CD4-positive, alpha-beta T cell (primary cell): ENCODE measurements around the gene LRRC45. TPM values are rescaled to one million over a fixed set of nuclear protein-coding genes. Genes with fewer than 3 reads are reported as not detected.
"Not testable (repeated sequence)": the region's sequence is repeated elsewhere in the genome, so short reads cannot be mapped to it uniquely, and the experiment has no call there.

Experiments used
- ATAC-seq: fragments of 200-7000 bp; cut with Tn5 transposase; one replicate; pipeline ENCODE4 v1.10.0; 2022; ENCODE audit warnings: mild to moderate bottlenecking; ENCODE audit not compliant: poor library complexity
- CTCF ChIA-PET: fragments of 350-600 bp; sonication (Branson Sonifier 250); formaldehyde crosslinking; loops from one replicate; lab custom pipeline; 2021; ENCODE audit warnings: antibody characterized with exemption, inconsistent platforms; lab: Charles Lee
- POLR2A ChIA-PET: fragments of 350-600 bp; sonication (Branson Sonifier 250); formaldehyde crosslinking; loops from one replicate; lab custom pipeline; 2021; ENCODE audit warnings: antibody characterized with exemption, inconsistent platforms; lab: Charles Lee
- DNase-seq, 14 experiments: peaks; one replicate each; pipeline ENCODE4 v3.0.0-alpha.2; 2013 to 2020; ENCODE audit warnings: mixed read lengths in 2 of 14
- H3K27ac ChIP-seq, 2 donors: one replicate each; pipeline versions ENCODE4 v1.5.1 to v1.7.0; 2013; ENCODE audit warnings: low read length in 2 of 2, low read depth in 1 of 2, mild to moderate bottlenecking in 1 of 2
- H3K27me3 ChIP-seq, 2 experiments: 1 replicate in 1 of 2; 2 replicates in 1 of 2; pipeline versions ENCODE4 v1.6.1 to v1.7.0; 2013; ENCODE audit warnings: low read length in 2 of 2, control low read depth in 1 of 2, mild to moderate bottlenecking in 1 of 2, moderate library complexity in 1 of 2; ENCODE audit not compliant: insufficient read depth in 2 of 2, control insufficient read depth in 1 of 2
- H3K36me3 ChIP-seq: one replicate; pipeline ENCODE4 v1.6.1; 2013; ENCODE audit warnings: low read length, control low read depth; ENCODE audit not compliant: insufficient read depth
- H3K4me1 ChIP-seq: one replicate; pipeline ENCODE4 v1.6.1; 2013; ENCODE audit warnings: low read length, control low read depth; ENCODE audit not compliant: insufficient read depth
- H3K4me3 ChIP-seq: one replicate; pipeline ENCODE4 v1.5.1; 2013; ENCODE audit warnings: mild to moderate bottlenecking, low read length, moderate library complexity
- H3K9me3 ChIP-seq, 2 experiments: 1 replicate in 1 of 2; 2 replicates in 1 of 2; pipeline versions ENCODE4 v1.6.1 to v1.7.0; 2013; ENCODE audit warnings: low read length in 2 of 2, mild to moderate bottlenecking in 2 of 2, control low read depth in 1 of 2, moderate library complexity in 1 of 2; ENCODE audit not compliant: control insufficient read depth in 1 of 2, insufficient read depth in 1 of 2
- H3K27ac Mint-ChIP-seq: one replicate; pipeline ENCODE4 v1.8.0; 2020; ENCODE audit warnings: mixed read lengths
- H3K27me3 Mint-ChIP-seq: one replicate; pipeline ENCODE4 v1.8.0; 2021; ENCODE audit warnings: mixed read lengths
- H3K36me3 Mint-ChIP-seq: one replicate; pipeline ENCODE4 v1.8.0; 2021; ENCODE audit warnings: low read depth, mixed read lengths
- H3K4me1 Mint-ChIP-seq: one replicate; pipeline ENCODE4 v1.8.0; 2021; ENCODE audit warnings: low read depth, mixed read lengths
- H3K4me3 Mint-ChIP-seq: one replicate; pipeline ENCODE4 v1.8.0; 2020; ENCODE audit warnings: mild to moderate bottlenecking, mixed read lengths
- H3K9me3 Mint-ChIP-seq: one replicate; pipeline ENCODE4 v1.8.0; 2020; ENCODE audit warnings: mixed read lengths
- intact Hi-C, 2 experiments: fragments of 100-400 bp; cut with DNase I in 1 of 2; cut with micrococcal nuclease in 1 of 2; formaldehyde crosslinking; loops; one replicate each; pipeline versions ENCODE4 v1.15.1 to v1.9.0; 2023 to 2025; cut with DNase I, micrococcal nuclease
- total RNA-seq, 174 experiments: library from RNA in 2 of 174; stranded (reverse) in 2 of 174; gene quantifications; one replicate each; pipeline ENCODE4 v1.2.3 and lab custom pipeline; 2021 to 2026
- TF ChIP-seq, protein P1 (sequence below): fragments of 200-600 bp; IDR thresholded peaks from one replicate; pipeline ENCODE4 v1.8.0; 2022; ENCODE audit warnings: antibody characterized with exemption, mild to moderate bottlenecking

LRRC45 gene
- total RNA-seq, 2 experiments from 2014 or later = 17.7 to 17.9 TPM

DNA sequence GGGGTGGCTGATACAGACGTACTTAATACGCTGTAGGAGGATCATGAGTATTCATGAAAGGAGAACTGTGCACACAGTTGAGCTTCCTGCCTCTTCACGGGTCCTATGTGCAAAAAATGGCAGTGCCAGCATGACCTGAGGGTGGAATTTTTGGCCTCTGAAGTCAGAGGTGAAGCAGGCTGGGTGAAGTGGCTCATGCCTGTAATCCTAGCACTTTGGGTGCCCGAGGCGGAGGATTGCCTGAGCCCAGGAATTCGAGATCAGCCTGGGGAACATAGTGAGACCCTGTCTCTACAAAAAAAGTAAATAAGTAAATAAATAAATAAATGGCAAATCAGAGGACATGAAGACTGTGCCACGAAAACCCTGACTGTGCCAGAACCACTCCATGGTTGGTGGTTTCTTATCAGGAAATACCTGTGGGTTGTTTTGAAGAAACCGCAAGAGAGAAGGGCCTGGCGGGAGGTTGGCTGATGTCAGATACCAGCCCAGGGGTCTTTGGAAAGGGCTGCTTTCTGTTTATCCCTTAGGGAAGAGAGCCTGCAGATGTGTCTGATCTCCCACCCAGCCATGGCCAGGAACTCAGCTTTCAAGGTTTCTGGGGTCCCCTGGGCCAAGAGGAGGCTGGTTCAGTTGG lies 42.3 kb upstream of the LRRC45 start:
- H3K27ac ChIP-seq = no peak overlapping the region
- ATAC-seq (no peak), DNase-seq (peak in 2 of 14 experiments; percentile 22 to 33)
- Mint-ChIP-seq H3K4me3 (peak overlapping the region; percentile 85), H3K4me1 (peaks cover 46% of the 10 kb centered on the region), H3K27me3 (no peaks in the 10 kb centered on the region), H3K9me3 (no peaks in the 10 kb centered on the region), H3K27ac (no peak overlapping the region), H3K36me3 (peaks cover 40% of the 10 kb centered on the region)
- H3K9me3 ChIP-seq = no peaks in the 10 kb centered on the region
- no peak overlapping the region for H3K4me3 ChIP-seq
- TF ChIP-seq, protein P1, sequence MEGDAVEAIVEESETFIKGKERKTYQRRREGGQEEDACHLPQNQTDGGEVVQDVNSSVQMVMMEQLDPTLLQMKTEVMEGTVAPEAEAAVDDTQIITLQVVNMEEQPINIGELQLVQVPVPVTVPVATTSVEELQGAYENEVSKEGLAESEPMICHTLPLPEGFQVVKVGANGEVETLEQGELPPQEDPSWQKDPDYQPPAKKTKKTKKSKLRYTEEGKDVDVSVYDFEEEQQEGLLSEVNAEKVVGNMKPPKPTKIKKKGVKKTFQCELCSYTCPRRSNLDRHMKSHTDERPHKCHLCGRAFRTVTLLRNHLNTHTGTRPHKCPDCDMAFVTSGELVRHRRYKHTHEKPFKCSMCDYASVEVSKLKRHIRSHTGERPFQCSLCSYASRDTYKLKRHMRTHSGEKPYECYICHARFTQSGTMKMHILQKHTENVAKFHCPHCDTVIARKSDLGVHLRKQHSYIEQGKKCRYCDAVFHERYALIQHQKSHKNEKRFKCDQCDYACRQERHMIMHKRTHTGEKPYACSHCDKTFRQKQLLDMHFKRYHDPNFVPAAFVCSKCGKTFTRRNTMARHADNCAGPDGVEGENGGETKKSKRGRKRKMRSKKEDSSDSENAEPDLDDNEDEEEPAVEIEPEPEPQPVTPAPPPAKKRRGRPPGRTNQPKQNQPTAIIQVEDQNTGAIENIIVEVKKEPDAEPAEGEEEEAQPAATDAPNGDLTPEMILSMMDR = no peak
- intact Hi-C loops = no loop called here
- H3K36me3 ChIP-seq = peaks cover 35% of the 10 kb centered on the region
- no peaks in the 10 kb centered on the region for H3K27me3 ChIP-seq
- ChIA-PET CTCF (interaction anchor here (1.8 to 1.9 kb wide), 2 partner anchors 21 to 50 kb away, joined by 4 to 7 read pairs; no protein-coding TSS in a partner anchor), POLR2A (no interaction called here)
- peaks cover 57% of the 10 kb centered on the region for H3K4me1 ChIP-seq

DNA sequence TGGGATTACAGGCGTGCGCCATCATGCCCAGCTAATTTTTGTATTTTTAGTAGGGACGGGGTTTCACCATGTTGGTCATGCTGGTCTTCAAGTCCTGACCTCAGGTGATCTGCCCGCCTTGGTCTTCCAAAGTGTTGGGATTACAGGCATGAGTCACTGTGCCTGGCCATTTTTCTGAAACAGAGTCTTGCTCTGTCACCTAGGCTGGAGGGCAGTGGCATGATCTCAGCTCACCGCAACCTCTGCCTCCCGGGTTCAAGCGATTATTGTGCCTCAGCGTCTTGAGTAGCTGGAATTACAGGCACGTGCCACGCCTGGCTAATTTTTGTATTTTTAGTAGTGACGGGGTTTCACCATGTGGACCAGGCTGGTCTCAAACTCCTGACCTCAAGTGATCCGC lies 41.6 kb upstream of the LRRC45 start:
- H3K4me3 Mint-ChIP-seq, ATAC-seq, H3K27me3 ChIP-seq, H3K9me3 Mint-ChIP-seq, H3K27me3 Mint-ChIP-seq, DNase-seq, H3K27ac Mint-ChIP-seq, POLR2A ChIA-PET, H3K27ac ChIP-seq, H3K9me3 ChIP-seq, intact Hi-C loops, H3K4me3 ChIP-seq: not testable (repeated sequence)
- peaks cover 39% of the 10 kb centered on the region for H3K4me1 Mint-ChIP-seq
- H3K36me3 ChIP-seq = peaks cover 42% of the 10 kb centered on the region
- CTCF ChIA-PET = interaction anchor here (1.9 kb wide), 1 partner anchor 22 kb away, joined by 7 read pairs; no protein-coding TSS in a partner anchor
- H3K36me3 Mint-ChIP-seq = peaks cover 42% of the 10 kb centered on the region
- peaks cover 50% of the 10 kb centered on the region for H3K4me1 ChIP-seq

DNA sequence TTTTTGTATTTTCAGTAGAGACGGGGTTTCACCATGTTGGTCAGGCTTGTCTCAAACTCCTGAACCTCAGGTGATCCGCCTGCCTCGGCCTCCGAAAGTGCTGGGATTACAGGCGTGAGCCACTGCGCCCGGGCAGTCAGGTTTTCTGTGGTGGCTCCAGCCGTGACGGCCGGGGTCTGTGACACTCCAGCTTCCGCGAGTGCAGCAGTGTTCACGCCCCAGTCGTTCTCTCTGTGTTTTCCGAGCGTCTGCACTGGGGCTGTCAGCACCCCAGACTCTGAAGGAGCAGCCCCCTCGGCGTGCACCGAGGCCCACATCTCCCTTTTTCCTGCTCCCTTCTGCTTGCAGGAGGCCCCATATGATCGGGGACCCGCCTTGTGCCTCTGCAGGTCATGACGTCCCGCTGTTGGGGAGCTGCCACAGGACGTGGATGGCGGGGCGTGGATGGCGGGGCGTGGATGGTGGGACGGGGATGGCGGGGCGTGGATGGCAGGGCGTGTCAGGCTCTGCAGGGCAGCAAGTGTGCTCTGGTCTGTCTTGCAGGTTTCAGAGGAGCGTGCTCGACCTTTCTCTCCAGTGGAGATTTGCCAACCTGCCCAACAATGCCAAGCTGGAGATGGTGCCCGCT lies 40.0 kb upstream of the LRRC45 start:
- no peak overlapping the region for H3K27ac Mint-ChIP-seq
- intact Hi-C loops = no loop called here
- TF ChIP-seq, protein P1 = no peak
- H3K4me1 ChIP-seq = peaks cover 41% of the 10 kb centered on the region
- H3K36me3 ChIP-seq = peaks cover 47% of the 10 kb centered on the region
- ChIA-PET CTCF (interaction anchor here (1.4 kb wide), 1 partner anchor 24 kb away, joined by 4 read pairs; no protein-coding TSS in a partner anchor), POLR2A (no interaction called here)
- DNase-seq (no peak), ATAC-seq (no peak)
- no peaks in the 10 kb centered on the region for H3K9me3 ChIP-seq
- no peak overlapping the region for H3K4me3 Mint-ChIP-seq
- no peaks in the 10 kb centered on the region for H3K9me3 Mint-ChIP-seq
- H3K27ac ChIP-seq = no peak overlapping the region
- H3K4me3 ChIP-seq = no peak overlapping the region
- H3K36me3 Mint-ChIP-seq = peaks cover 37% of the 10 kb centered on the region
- H3K27me3 Mint-ChIP-seq = no peaks in the 10 kb centered on the region
- peaks cover 32% of the 10 kb centered on the region for H3K4me1 Mint-ChIP-seq
- no peaks in the 10 kb centered on the region for H3K27me3 ChIP-seq
